Lower leg skin (tissue), 4 donors: Measurements from ENCODE around the gene NCS1. TPM values are rescaled to one million over a fixed set of nuclear protein-coding genes. Genes with fewer than 3 reads are reported as not detected.
"Not testable (repeated sequence)": the region's sequence is repeated elsewhere in the genome, so short reads cannot be mapped to it uniquely, and the experiment has no call there.

Source experiments
- DNase-seq, 2 donors: peaks; one replicate each; pipeline ENCODE4 v3.0.0-alpha.2; 2019; ENCODE audit warnings: low spot score in 2 of 2
- H3K4me3 ChIP-seq: fragments of 200-600 bp; sonication (generic); 2 replicates; pipeline ENCODE4 v1.5.1; 2017; ENCODE audit warnings: mild to moderate bottlenecking, low read depth; ENCODE audit not compliant: poor library complexity, severe bottlenecking
- POLR2A ChIP-seq, 2 donors: fragments of 450-650 bp; IDR thresholded peaks; one replicate each; pipeline ENCODE4 v1.6.1; 2016 to 2017; ENCODE audit warnings: antibody characterized with exemption in 2 of 2, mild to moderate bottlenecking in 1 of 2, moderate library complexity in 1 of 2
- WGBS, 2 donors: methylation state at CpG; one replicate each; pipeline ENCODE4 v1.1.5; 2018; 5-methylcytosine and 5-hydroxymethylcytosine counted together
- intact Hi-C: fragments of 100-400 bp; cut with DNase I; formaldehyde crosslinking; loops from one replicate; pipeline ENCODE4 v1.15.0; 2023; ENCODE audit warnings: low total_unique reads
- total RNA-seq, 4 donors: library from RNA; depleted of rRNA; stranded (reverse); fragments of >200 nt; gene quantifications; one replicate each; pipeline ENCODE4 v1.1.0, GENCODE V29; 2016
- TF ChIP-seq, protein P1 (sequence below), 3 donors: fragments of 450-650 bp; IDR thresholded peaks; one replicate each; pipeline ENCODE4 v1.5.1; 2016; ENCODE audit warnings: antibody characterized with exemption in 3 of 3, mild to moderate bottlenecking in 3 of 3, moderate library complexity in 2 of 3

NCS1 gene
- total RNA-seq, 4 donors from 2014 or later: 14.4 to 25.2 (median 20.7) TPM

DNA sequence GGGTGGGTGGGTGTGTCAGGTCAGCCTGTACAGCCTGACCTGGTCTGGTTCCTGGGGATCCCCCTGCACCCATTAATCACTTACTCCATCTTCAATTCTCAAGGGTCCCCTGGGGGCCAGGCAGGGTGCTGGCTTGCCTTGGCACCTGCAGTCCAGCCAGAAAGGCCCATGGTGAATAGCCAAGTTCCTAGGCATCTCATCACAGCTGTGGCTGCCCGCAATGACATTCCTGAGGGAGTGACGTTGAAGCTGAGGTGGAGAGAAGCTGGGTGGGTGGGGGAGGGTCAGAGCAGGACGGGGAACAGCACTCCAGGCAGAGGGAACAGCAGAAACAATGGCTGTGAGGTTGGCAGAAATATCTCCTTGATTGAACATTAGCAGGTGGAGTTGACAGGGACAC is 103.9 kb downstream of the NCS1 start:
- DNase-seq: no peak
- TF ChIP-seq POLR2A (IDR thresholded peaks at IDR 0.05): no peak
- TF ChIP-seq, protein P1, sequence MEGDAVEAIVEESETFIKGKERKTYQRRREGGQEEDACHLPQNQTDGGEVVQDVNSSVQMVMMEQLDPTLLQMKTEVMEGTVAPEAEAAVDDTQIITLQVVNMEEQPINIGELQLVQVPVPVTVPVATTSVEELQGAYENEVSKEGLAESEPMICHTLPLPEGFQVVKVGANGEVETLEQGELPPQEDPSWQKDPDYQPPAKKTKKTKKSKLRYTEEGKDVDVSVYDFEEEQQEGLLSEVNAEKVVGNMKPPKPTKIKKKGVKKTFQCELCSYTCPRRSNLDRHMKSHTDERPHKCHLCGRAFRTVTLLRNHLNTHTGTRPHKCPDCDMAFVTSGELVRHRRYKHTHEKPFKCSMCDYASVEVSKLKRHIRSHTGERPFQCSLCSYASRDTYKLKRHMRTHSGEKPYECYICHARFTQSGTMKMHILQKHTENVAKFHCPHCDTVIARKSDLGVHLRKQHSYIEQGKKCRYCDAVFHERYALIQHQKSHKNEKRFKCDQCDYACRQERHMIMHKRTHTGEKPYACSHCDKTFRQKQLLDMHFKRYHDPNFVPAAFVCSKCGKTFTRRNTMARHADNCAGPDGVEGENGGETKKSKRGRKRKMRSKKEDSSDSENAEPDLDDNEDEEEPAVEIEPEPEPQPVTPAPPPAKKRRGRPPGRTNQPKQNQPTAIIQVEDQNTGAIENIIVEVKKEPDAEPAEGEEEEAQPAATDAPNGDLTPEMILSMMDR (IDR thresholded peaks at IDR 0.05): no peak
- intact Hi-C loops: no loop called here
- H3K4me3 ChIP-seq: no peak overlapping the region
- WGBS, 2 donors: 76 to 84% methylated on average over 3 of the region's 3 CpGs

DNA sequence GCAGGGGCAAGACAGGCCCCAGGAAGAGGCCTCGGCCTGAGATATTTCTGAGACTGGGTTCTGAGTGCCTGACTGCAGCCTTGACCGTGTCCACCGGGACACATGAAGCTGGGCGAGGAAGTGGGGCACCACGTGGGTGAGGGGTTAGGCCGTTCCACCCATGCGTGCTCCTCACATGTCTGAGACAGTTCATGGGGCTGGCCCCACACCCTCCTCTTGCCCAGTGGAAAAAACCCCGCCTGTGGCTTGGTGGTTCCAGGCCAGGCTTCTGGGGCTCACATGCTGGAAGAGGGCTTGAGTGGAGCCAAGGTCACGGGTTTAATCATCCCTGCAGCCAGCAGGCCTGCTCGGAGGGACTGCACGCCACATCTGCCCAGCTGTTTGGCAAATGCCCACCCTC is 104.8 kb downstream of the NCS1 start:
- WGBS, 2 donors: 68 to 84% methylated on average over 9 to 10 of the region's 11 CpGs
- H3K4me3 ChIP-seq: no peak overlapping the region
- no peak for DNase-seq
- intact Hi-C loops: no loop called here
- TF ChIP-seq, protein P1 (IDR thresholded peaks at IDR 0.05): no peak
- TF ChIP-seq POLR2A (IDR thresholded peaks at IDR 0.05): no peak

DNA sequence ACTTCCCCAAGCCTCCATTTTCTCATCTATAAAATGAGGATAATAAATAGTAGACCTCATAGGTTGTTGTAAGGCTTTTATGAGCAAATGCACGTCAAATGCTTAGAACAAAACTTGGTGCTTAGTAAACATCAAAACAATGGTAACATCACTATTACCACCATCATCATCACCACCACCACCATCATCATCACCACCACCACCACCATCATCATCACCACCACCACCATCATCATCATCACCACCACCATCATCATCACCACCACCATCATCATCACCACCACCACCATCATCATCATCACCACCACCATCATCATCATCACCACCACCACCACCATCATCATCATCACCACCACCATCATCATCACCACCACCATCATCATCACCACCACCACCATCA is 105.3 kb downstream of the NCS1 start:
- intact Hi-C loops, H3K4me3 ChIP-seq, DNase-seq: not testable (repeated sequence)
- 83 to 100% methylated on average over 1 of the region's 1 CpG for WGBS, 2 donors

DNA sequence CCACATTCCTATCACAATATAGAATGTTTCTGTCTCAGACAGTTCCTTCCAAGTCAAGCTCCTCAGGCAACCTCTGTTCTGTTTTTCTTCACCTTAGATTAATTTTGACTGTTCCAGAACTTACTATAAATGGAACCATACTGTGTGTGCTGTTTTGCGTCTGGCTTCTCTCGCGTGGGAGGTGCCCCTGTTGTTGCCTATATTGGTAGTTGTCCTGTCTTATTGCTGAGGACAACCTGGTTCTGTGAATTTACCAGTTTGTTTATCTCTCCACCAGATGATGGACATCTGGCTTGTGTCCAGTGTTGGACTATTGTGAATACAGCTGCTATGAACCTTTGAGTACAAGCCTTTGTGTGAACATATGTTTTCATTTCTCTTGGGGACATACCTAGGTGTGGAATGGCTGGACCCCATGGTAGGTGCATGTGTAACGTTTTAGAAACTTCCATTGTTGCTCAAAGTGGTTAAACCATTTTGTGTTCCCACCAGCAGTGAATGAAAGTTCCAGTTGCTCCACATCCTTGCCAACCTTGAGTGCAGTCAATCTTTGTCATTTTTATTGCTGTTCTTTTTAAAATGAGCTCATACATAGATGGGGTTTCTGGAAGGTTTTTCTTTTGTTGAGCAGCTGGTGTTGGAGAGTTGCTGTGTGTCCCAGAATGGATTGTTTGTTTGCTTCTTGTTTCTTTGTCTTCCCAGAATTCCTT is 111.5 kb downstream of the NCS1 start:
- no peak for TF ChIP-seq POLR2A (IDR thresholded peaks at IDR 0.05)
- TF ChIP-seq, protein P1 (IDR thresholded peaks at IDR 0.05): no peak
- 72 to 82% methylated on average over 4 of the region's 4 CpGs for WGBS, 2 donors
- no peak overlapping the region for H3K4me3 ChIP-seq
- intact Hi-C loops: no loop called here
- DNase-seq: no peak

DNA sequence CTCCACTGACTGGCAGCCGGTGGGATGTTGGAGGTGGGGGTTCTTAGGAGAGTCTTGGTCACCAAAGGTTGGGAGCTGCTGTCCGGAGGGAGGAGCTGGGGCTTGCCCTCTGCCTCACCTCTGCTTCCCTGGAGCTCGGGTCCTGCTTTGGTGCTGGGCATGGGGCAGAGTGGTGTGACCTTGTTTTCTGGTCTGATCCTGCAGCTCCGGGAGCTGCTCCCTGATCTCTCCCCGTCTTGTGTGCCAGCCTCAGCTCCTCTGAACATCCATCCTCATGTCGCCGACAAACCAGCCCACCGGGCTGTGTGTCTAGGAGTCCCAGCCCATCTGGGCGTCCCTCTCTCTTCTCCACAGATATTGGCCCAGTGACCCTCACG is 112.0 kb downstream of the NCS1 start:
- no peak overlapping the region for H3K4me3 ChIP-seq
- 75% methylated on average over 9 to 10 of the region's 10 CpGs for WGBS, 2 donors
- no peak for TF ChIP-seq POLR2A (IDR thresholded peaks at IDR 0.05)
- TF ChIP-seq, protein P1 (IDR thresholded peaks at IDR 0.05): no peak
- DNase-seq: no peak
- intact Hi-C loops: no loop called here

DNA sequence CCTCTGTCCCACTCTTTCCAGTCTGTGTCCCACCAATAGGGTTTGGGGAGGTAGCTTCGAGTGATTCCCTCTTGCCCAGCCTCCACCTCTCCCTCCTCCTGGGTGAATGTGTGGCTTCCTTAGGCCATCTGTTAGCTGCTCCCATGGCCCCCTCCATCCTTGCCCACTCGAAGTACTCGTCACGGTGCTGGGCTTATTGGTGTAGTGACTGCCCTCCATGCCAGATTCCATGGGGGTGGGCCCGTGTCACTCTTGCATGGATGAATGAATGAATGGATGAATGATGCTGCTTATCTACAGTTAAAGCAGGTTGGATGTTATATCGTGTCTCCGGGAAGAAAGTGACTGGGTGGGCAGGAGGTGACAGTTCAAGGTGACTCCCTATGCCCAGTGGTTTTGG is 112.5 kb downstream of the NCS1 start:
- DNase-seq: no peak
- H3K4me3 ChIP-seq: no peak overlapping the region
- intact Hi-C loops: no loop called here
- TF ChIP-seq POLR2A (IDR thresholded peaks at IDR 0.05): no peak
- TF ChIP-seq, protein P1 (IDR thresholded peaks at IDR 0.05): no peak
- WGBS, 2 donors: 86 to 92% methylated on average over 7 of the region's 7 CpGs
